Tibial nerve (tissue), 4 donors: ENCODE results near the gene HNF4A. TPM values are rescaled to one million over a fixed set of nuclear protein-coding genes. Genes with fewer than 3 reads are reported as not detected.

Experiments used
- DNase-seq, 2 donors: peaks; one replicate each; pipeline ENCODE4 v3.0.0-alpha.2; 2019; ENCODE audit warnings: low spot score in 2 of 2
- H3K27ac ChIP-seq, 4 donors: fragments of 200-600 bp; sonication (generic) in 3 of 4; one replicate each; pipeline ENCODE4 v1.5.1; 2017 to 2019; ENCODE audit warnings: mild to moderate bottlenecking in 1 of 4
- H3K27me3 ChIP-seq, 2 donors: fragments of 200-600 bp; sonication (generic) in 1 of 2; one replicate each; pipeline versions ENCODE4 v1.5.1 to v1.6.0; 2017 to 2019
- H3K36me3 ChIP-seq, 3 donors: fragments of 200-600 bp; sonication (generic); one replicate each; pipeline ENCODE4 v1.5.1; 2018 to 2019
- H3K4me1 ChIP-seq, 4 donors: fragments of 200-600 bp; sonication (generic) in 3 of 4; one replicate each; pipeline ENCODE4 v1.5.1; 2017 to 2019
- H3K4me3 ChIP-seq, 4 donors: fragments of 200-600 bp; sonication (generic) in 3 of 4; one replicate each; pipeline ENCODE4 v1.5.1; 2017 to 2019; ENCODE audit warnings: mild to moderate bottlenecking in 1 of 4, moderate library complexity in 1 of 4
- H3K9me3 ChIP-seq, 4 donors: fragments of 200-600 bp; sonication (generic) in 3 of 4; one replicate each; pipeline ENCODE4 v1.5.1; 2017 to 2019
- EP300 ChIP-seq, 2 donors: sonication (generic); formaldehyde crosslinking; IDR thresholded peaks; one replicate each; pipeline ENCODE4 v1.6.1; 2017; ENCODE audit warnings: antibody characterized with exemption in 2 of 2, mild to moderate bottlenecking in 1 of 2
- POLR2A ChIP-seq, 2 donors: fragments of 450-650 bp; IDR thresholded peaks; one replicate each; pipeline ENCODE4 v1.6.1; 2017; ENCODE audit warnings: antibody characterized with exemption in 2 of 2, mild to moderate bottlenecking in 2 of 2, moderate library complexity in 2 of 2
- WGBS, 2 donors: methylation state at CpG; one replicate each; pipeline ENCODE4 v1.1.5; 2018; 5-methylcytosine and 5-hydroxymethylcytosine counted together
- total RNA-seq, 4 donors: library from RNA; depleted of rRNA; stranded (reverse); fragments of >200 nt; gene quantifications; one replicate each; pipeline ENCODE4 v1.1.0, GENCODE V29; 2016
- TF ChIP-seq, protein P1 (sequence below), 5 experiments: fragments of 200-600 bp in 3 of 5; fragments of 450-650 bp in 2 of 5; sonication (generic) in 3 of 5; IDR thresholded peaks; one replicate each; pipeline ENCODE4 v1.5.1; 2016 to 2019; ENCODE audit warnings: antibody characterized with exemption in 5 of 5, mild to moderate bottlenecking in 3 of 5, moderate library complexity in 2 of 5

HNF4A gene
- total RNA-seq, 4 donors from 2014 or later, result not detected

DNA sequence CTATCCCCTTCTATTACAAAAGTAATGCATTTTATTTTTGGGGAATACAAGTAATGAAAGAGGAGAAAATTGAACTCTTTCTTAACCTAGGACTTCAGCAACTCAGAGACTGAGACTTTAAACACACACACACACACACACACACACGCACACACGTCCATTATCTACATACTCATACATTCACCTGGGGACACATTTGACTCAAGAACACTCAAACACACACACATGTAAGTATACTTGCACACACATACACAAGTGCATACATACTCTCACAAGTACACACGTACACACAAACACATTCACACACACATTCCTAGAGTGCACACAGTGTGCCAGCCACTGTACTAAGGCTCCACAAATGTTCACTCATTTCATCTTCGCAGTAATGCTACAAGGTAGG, 20.8 kb upstream of the HNF4A start:
- Histone ChIP-seq H3K27ac (no peak overlapping the region), H3K9me3 (no peaks in the 10 kb centered on the region), H3K4me3 (no peak overlapping the region), H3K36me3 (no peaks in the 10 kb centered on the region), H3K27me3 (peaks cover 0 to 38% of the 10 kb centered on the region in 2 donors), H3K4me1 (no peaks in the 10 kb centered on the region)
- 76 to 87% methylated on average over 4 of the region's 4 CpGs for WGBS, 2 donors
- TF ChIP-seq EP300 (IDR thresholded peaks at IDR 0.05), result no peak
- no peak for TF ChIP-seq POLR2A (IDR thresholded peaks at IDR 0.05)
- TF ChIP-seq, protein P1, sequence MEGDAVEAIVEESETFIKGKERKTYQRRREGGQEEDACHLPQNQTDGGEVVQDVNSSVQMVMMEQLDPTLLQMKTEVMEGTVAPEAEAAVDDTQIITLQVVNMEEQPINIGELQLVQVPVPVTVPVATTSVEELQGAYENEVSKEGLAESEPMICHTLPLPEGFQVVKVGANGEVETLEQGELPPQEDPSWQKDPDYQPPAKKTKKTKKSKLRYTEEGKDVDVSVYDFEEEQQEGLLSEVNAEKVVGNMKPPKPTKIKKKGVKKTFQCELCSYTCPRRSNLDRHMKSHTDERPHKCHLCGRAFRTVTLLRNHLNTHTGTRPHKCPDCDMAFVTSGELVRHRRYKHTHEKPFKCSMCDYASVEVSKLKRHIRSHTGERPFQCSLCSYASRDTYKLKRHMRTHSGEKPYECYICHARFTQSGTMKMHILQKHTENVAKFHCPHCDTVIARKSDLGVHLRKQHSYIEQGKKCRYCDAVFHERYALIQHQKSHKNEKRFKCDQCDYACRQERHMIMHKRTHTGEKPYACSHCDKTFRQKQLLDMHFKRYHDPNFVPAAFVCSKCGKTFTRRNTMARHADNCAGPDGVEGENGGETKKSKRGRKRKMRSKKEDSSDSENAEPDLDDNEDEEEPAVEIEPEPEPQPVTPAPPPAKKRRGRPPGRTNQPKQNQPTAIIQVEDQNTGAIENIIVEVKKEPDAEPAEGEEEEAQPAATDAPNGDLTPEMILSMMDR (IDR thresholded peaks at IDR 0.05), result no peak
- DNase-seq, result no peak

DNA sequence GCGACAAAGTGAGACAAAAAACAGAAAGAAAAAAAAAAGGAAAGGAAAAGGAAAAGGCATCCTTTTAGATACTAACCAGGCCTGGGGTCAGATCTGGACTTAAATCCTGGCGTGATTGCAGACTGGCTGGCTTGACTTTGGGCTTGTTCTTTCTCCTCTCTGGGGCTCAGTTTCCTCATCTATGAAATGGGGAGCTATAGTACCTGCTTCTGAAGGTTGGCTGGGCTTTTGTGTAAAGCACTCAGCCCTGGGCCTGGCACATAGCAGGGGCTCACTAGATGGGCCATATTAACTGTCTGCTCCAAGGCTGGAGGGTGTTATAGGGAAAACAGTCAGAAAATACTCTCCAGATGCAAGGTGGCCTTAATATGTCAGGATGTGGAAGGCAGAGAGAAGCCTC, 19.8 kb upstream of the HNF4A start:
- no peak for DNase-seq
- TF ChIP-seq EP300 (IDR thresholded peaks at IDR 0.05) (no peak), POLR2A (IDR thresholded peaks at IDR 0.05) (no peak)
- TF ChIP-seq, protein P1 (IDR thresholded peaks at IDR 0.05), result no peak

DNA sequence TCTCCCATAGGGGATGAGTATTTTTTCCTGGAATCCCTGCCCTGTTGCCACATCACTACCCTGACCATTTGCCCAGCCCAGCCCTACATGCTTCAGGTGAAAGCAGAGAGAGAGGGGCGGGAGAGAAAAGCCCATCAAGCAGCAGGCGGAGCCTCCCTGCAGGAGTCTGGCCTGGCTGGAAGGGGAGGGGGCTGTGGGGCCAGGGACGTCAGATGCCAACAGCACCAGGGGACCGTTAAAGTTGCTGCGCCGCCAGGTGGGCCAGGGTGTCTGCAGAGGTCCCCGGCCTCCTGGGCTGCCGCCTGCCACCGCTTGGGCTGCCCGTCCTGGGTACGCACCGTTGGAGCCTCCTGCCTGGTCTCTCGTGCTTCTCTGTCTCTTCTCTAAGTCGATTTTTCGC, 19.4 kb upstream of the HNF4A start:
- TF ChIP-seq, protein P1 (IDR thresholded peaks at IDR 0.05), result no peak
- no peak for TF ChIP-seq POLR2A (IDR thresholded peaks at IDR 0.05)
- no peak for TF ChIP-seq EP300 (IDR thresholded peaks at IDR 0.05)
- no peak for DNase-seq
- Histone ChIP-seq H3K4me1 (no peaks in the 10 kb centered on the region), H3K9me3 (no peaks in the 10 kb centered on the region), H3K36me3 (no peaks in the 10 kb centered on the region), H3K27ac (no peak overlapping the region), H3K27me3 (peaks cover 0 to 38% of the 10 kb centered on the region in 2 donors), H3K4me3 (no peak overlapping the region)
- WGBS, 2 donors, result 30 to 32% methylated on average over 13 of the region's 15 CpGs

More for the DNA sequence above, 19.8 kb upstream of the HNF4A start:
- Histone ChIP-seq H3K9me3 (no peaks in the 10 kb centered on the region), H3K27me3 (peaks cover 0 to 38% of the 10 kb centered on the region in 2 donors), H3K4me3 (no peak overlapping the region), H3K27ac (no peak overlapping the region), H3K36me3 (no peaks in the 10 kb centered on the region), H3K4me1 (no peaks in the 10 kb centered on the region)
- 74 to 83% methylated on average over 2 of the region's 2 CpGs for WGBS, 2 donors

DNA sequence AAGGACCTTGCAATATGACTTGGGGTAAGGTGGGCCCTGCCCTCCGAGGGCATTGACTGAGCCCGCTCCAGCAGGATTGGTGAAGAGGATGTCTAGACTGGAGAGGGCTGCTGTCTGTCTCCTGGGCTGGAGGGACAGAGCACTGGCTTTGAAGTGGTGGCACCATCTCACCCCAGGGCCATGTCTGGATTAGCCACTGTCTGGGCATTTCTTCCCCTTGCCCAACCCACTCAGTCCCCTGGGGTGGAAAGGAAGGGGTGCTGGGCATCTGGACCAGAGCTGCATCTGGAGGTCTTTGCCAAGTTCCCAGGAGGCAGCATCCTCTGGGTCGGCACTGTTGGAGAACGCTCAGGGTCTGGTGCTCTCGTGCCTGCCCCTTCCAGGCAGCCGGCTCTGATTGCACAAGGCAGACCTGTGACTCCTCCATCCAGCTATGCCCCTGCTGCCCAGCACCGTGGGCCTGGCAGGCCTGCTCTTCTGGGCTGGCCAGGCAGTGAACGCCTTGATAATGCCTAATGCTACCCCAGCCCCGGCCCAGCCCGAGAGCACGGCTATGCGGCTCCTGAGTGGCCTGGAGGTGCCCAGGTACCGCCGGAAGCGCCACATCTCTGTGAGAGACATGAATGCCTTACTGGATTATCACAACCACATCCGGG, 18.6 kb upstream of the HNF4A start, which contains the start of gene R3HDML:
TSS of gene R3HDML (plus strand) at position 319 of the 656 bp plus-strand sequence. CDS start at position 434, 115 bp downstream.
- WGBS, 2 donors, result 76 to 77% methylated on average over 10 to 16 of the region's 16 CpGs

DNA sequence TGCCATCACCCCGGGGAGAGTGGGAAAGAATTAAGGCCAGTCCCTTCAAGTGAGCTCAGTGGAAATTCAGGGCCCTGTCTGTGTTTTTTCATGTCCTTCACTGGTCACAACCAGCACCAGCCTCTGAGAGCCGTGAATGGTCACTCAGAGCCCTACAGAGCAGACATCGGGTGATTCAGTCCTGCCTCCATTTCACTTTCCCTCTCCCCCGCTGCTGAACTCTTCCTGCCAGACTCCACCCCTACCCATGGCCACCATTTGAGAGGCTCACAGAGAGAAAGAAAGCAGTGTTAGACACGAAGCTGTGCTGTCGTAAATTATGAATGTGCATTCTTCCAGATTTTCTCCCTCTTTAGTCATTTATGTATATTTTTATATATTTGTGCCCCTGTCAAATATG, 13.3 kb upstream of the HNF4A start:
- no peak overlapping the region for H3K4me3 ChIP-seq
- H3K27me3 ChIP-seq, result peaks cover 0 to 11% of the 10 kb centered on the region in 2 donors
- DNase-seq, result no peak
- H3K9me3 ChIP-seq, result no peaks in the 10 kb centered on the region
- 18 to 25% methylated on average over 6 of the region's 6 CpGs for WGBS, 2 donors
- H3K36me3 ChIP-seq, result no peaks in the 10 kb centered on the region
- TF ChIP-seq EP300 (IDR thresholded peaks at IDR 0.05) (no peak), POLR2A (IDR thresholded peaks at IDR 0.05) (no peak)
- TF ChIP-seq, protein P1 (IDR thresholded peaks at IDR 0.05), result no peak
- peak overlapping the region in 2 of 4 donors; percentile 18 to 64 for H3K27ac ChIP-seq
- no peaks in the 10 kb centered on the region for H3K4me1 ChIP-seq

More for the DNA sequence above, 18.6 kb upstream of the HNF4A start, which contains the start of gene R3HDML:
- no peak for DNase-seq
- TF ChIP-seq POLR2A (IDR thresholded peaks at IDR 0.05), result no peak
- H3K36me3 ChIP-seq, result no peaks in the 10 kb centered on the region
- no peak within 1 kb of the TSS for H3K27ac ChIP-seq
- H3K27me3 ChIP-seq, result peaks cover 0 to 31% of the 10 kb centered on the region in 2 donors
- H3K9me3 ChIP-seq, result no peaks in the 10 kb centered on the region
- H3K4me1 ChIP-seq, result no peaks in the 10 kb centered on the region
- H3K4me3 ChIP-seq, result no peak within 1 kb of the TSS
